Measurements from ENCODE around the gene MRPL38.

Gene MRPL38

GRCh38 chr17:75850928-75851692 lies 53.6 kb downstream of the MRPL38 start:
- FAIRE-seq: no peak

GRCh38 chr17:75849724-75850123 lies 55.0 kb downstream of the MRPL38 start:
- no peak for FAIRE-seq

GRCh38 chr17:75849279-75849646 lies 55.4 kb downstream of the MRPL38 start:
- FAIRE-seq: no peak
